Left renal cortex interstitium (tissue), 4 donors: ENCODE measurements around the gene TFAP2D. TPM values are rescaled to one million over a fixed set of nuclear protein-coding genes. Genes with fewer than 3 reads are reported as not detected.

ENCODE experiments used
- DNase-seq, 4 donors: peaks; one replicate each; pipeline ENCODE4 v3.0.0-alpha.2; 2013; ENCODE audit warnings: low read depth in 4 of 4, low spot score in 2 of 4, missing footprints in 1 of 4
- polyA plus RNA-seq, 4 donors: library from polyadenylated mRNA; unstranded; fragments of 120-200 nt; gene quantifications; one replicate each; pipeline ENCODE4 v1.2.1, GENCODE V29; 2013; ENCODE audit not compliant: insufficient read length in 4 of 4

Gene TFAP2D
- polyA plus RNA-seq, 4 donors: not detected

DNA sequence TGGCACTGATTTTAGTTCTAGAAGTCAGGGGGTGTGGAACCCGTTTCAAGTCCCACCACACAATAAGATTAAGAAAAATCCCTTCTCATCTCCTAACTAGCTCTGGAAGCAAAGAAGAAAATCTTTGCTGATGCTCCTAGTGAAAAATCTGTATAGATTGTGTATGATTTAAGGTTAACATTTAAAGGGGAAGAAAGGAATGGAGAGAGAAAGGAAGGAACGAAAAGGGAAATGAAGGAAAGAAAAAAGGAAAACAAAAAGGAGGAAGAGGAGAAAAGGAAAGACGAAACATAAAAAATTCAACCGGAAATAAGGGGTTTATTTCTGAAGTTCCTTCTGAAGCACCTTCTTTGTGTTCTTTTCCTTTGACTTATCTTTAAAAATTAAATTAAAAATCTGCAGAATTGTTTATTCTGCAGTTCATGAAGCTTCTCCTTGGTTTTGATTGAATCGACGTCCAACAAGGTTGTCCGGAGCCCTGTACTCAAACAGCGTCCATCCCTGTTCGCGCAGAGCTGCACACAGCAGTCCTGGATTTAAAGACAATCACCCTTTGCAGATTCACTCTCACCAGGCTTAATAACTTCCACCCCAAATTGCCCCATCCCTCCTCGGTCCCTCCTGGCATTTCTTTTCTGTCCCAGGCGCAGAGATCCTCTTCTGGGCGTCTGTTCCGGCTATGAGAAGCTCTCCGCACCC, 103.8 kb downstream of the TFAP2D start:
- DNase-seq: no peak

DNA sequence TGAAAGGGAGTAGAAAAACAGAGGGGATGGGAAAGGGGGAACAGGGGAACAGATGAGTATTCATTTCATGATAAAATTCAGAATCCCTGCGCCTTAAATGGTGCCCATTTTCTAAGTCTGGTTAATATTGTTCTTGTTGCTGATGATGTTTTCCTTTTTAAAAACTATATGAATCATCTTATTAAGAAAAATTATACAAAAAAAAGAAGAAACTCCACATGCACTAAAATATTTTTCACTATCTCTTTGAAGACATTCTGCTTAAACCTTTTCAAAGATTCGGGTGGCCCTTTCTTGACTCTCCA, 104.3 kb downstream of the TFAP2D start:
- DNase-seq: no peak

DNA sequence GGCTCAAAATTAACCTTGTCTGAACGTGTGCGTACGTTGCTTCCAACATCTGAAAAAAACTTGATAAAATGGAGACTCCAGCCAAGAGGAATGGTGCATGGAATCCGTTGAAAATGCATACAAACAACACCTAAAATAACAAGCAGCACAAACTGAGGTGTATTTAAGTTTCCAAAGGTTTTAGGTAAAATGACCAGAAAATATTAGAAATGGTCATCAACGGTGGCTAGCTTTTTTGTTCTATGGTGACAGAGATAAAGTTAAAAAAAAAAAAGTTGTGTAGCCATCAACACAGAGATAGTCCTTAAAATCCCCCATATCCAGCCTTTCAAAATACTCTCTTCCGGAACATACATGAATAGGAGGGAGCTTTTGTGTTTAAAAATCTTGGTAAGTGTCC, 104.7 kb downstream of the TFAP2D start:
- no peak for DNase-seq

- DNase-seq: no peak
These were observed 105.3 kb downstream of the TFAP2D start, which contains the start of gene TFAP2B for GRCh38 chr6:50818673-50819072. TSS of gene TFAP2B (plus strand) at chr6:50818871. CDS start at chr6:50818892, 21 bp downstream.

DNA sequence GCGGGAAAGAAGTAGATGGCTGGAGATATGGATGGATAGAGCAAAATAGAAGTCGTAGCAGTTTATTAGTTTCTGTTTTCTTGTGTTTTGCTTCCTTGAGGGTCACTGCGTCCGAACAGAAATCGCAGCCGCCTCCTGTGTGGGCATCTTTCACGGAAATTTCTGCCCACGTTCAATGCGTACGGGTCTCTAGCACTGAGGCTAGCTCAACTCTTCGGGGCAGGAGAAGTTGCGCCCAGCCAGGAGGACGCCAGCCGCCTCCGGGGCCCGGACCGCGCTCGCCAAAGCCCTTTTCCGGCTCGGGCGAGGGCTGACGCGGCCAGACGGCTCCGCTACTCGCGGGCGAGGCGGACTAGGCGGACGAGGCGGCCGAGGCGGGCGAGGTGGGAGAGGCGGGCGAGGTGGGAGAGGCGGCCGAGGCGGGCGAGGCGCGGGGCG, 106.2 kb downstream of the TFAP2D start:
- DNase-seq: no peak

- DNase-seq: no peak
These were observed 106.9 kb downstream of the TFAP2D start for GRCh38 chr6:50819904-50820868.

DNA sequence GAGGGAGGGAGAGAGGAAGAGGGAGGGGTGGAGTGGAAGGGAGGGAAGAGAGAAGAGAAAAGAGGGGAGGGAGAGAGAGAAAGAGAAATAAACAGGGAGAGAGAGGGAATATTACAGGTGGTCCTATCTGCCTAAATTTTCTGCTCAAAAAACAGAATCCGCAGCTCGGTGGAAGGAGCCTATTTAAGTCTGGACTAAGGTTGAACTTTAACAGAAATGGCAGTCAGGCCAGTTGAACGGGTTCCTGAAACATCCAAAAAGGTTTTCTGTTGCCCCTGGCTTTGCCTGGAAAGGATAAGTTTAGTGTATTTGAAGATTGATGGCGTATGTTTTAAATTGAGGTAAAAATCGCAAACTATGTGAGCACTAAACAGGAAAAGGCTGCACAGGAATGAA, 107.5 kb downstream of the TFAP2D start:
- no peak for DNase-seq

- no peak for DNase-seq
These were observed 108.2 kb downstream of the TFAP2D start for GRCh38 chr6:50821441-50822077.

DNA sequence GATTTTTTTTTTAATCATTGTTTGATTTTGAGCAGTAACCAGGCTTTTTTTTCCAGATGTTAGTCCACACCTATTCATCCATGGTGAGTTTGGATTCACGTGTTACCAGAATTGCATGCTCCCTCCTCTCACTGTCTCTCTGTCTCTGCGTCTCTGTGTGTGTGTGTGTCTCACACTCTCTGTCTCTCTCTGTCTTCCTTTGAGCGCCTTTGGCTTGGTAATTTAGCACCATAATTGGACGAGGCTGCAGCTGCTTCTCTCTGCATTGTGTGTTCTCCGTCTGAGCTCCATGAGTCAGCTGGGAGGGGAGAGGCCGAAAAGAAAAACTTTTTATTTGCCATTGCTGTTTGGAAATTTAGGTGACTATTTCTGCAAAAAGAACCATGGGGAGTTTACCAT, 108.8 kb downstream of the TFAP2D start:
- no peak for DNase-seq

Other genes with a start within 250 kb of the TFAP2D start
- 10 to 100 TPM; 12.9 to 17.2 (median 13.5) TPM for gene TFAP2B, start 105.3 kb downstream of the TFAP2D start, polyA plus RNA-seq